Smooth muscle cell (in vitro differentiated cells): ENCODE results near the gene TTYH2. TPM values are rescaled to one million over a fixed set of nuclear protein-coding genes. Genes with fewer than 3 reads are reported as not detected.
"Not testable (repeated sequence)": the region's sequence is repeated elsewhere in the genome, so short reads cannot be mapped to it uniquely, and the experiment has no call there.

ENCODE experiments used
- DNase-seq: peaks from one replicate; lab custom pipeline; 2025; ENCODE audit not compliant: unreplicated experiment; lab: John Stamatoyannopoulos, UW
- H2AFZ ChIP-seq: fragments of 200-600 bp; sonication (generic); 2 replicates; pipeline ENCODE4 v1.6.0; 2016; ENCODE audit warnings: antibody characterized with exemption, low read depth, mild to moderate bottlenecking
- H3F3A ChIP-seq: fragments of 200-600 bp; sonication (generic); 2 replicates; pipeline ENCODE4 v1.6.0; 2017; ENCODE audit warnings: antibody characterized with exemption, low read depth
- H3K27ac ChIP-seq: fragments of 200-600 bp; sonication (generic); 2 replicates; pipeline ENCODE4 v1.5.1; 2016; ENCODE audit warnings: low read depth, mild to moderate bottlenecking
- H3K27me3 ChIP-seq: fragments of 200-600 bp; sonication (generic); 2 replicates; pipeline ENCODE4 v1.6.1; 2016; ENCODE audit warnings: low read depth, mild to moderate bottlenecking
- H3K36me3 ChIP-seq: fragments of 200-600 bp; sonication (generic); 2 replicates; pipeline ENCODE4 v1.5.1; 2016; ENCODE audit warnings: low read depth
- H3K4me1 ChIP-seq: fragments of 200-600 bp; sonication (generic); 2 replicates; pipeline ENCODE4 v1.5.1; 2016; ENCODE audit warnings: low read depth
- H3K4me2 ChIP-seq: fragments of 200-600 bp; sonication (generic); 2 replicates; pipeline ENCODE4 v1.6.0; 2016; ENCODE audit warnings: mild to moderate bottlenecking
- H3K4me3 ChIP-seq: fragments of 200-600 bp; sonication (generic); 2 replicates; pipeline ENCODE4 v1.5.1; 2016; ENCODE audit warnings: mild to moderate bottlenecking
- H3K79me2 ChIP-seq: fragments of 200-600 bp; sonication (generic); 2 replicates; pipeline ENCODE4 v1.6.0; 2016; ENCODE audit warnings: low read depth, mild to moderate bottlenecking
- H3K9ac ChIP-seq: fragments of 200-600 bp; sonication (generic); 2 replicates; pipeline ENCODE4 v1.6.0; 2016; ENCODE audit warnings: low read depth
- H3K9me3 ChIP-seq: fragments of 200-600 bp; sonication (generic); replicated peaks from 2 replicates; pipeline ENCODE4 v1.5.1; 2016; ENCODE audit warnings: low read depth
- H4K20me1 ChIP-seq: fragments of 200-600 bp; sonication (generic); 2 replicates; pipeline ENCODE4 v1.6.0; 2016; ENCODE audit warnings: low read depth
- CTCF ChIP-seq: fragments of 200-600 bp; sonication (generic); IDR thresholded peaks from 2 replicates; pipeline ENCODE4 v1.5.1; 2017; ENCODE audit warnings: borderline replicate concordance, mild to moderate bottlenecking, antibody characterized with exemption; ENCODE audit not compliant: insufficient read depth, poor library complexity, severe bottlenecking
- WGBS: methylation state at CpG from one replicate; pipeline ENCODE4 v1.1.7; 2016; ENCODE audit warnings: low lambda C conversion rate; 5-methylcytosine and 5-hydroxymethylcytosine counted together
- polyA plus RNA-seq: library from polyadenylated mRNA; unstranded; fragments of >200 nt; fragmentation: Nextera tagmentation; extraction: Ambion mirVana; gene quantifications from 2 replicates; pipeline ENCODE4 v1.2.1, GENCODE V29; 2016
- total RNA-seq: library from RNA; depleted of rRNA; stranded (reverse); fragments of >200 nt; gene quantifications from 2 replicates; pipeline ENCODE4 v1.2.3, GENCODE V29; 2014

TTYH2 gene
- total and polyA plus RNA-seq, 2 experiments from 2014 or later = 1.6 to 1.9 TPM

GRCh38 chr17:74276541-74277009 lies 63.2 kb downstream of the TTYH2 start:
- 64% methylated on average over 5 of the region's 5 CpGs for WGBS
- H3K4me1 ChIP-seq = peaks cover 18% of the 10 kb centered on the region
- H4K20me1 ChIP-seq = no peaks in the 10 kb centered on the region

GRCh38 chr17:74277935-74278334 lies 64.6 kb downstream of the TTYH2 start:
- TF ChIP-seq CTCF = no peak
- Histone ChIP-seq H2AFZ (no peak overlapping the region), H3K4me3 (no peak overlapping the region), H3K9me3 (no peaks in the 10 kb centered on the region), H3K9ac (no peak overlapping the region), H3K36me3 (no peaks in the 10 kb centered on the region), H3K4me1 (peaks cover 10% of the 10 kb centered on the region), H3K4me2 (no peak overlapping the region), H3F3A (no peaks in the 10 kb centered on the region), H4K20me1 (no peaks in the 10 kb centered on the region), H3K79me2 (no peaks in the 10 kb centered on the region), H3K27me3 (peaks cover 25% of the 10 kb centered on the region), H3K27ac (no peak overlapping the region)
- DNase-seq = no peak
- 80% methylated on average over 1 of the region's 1 CpG for WGBS

More at GRCh38 chr17:74276541-74277009, 63.2 kb downstream of the TTYH2 start:
- H3K9me3 ChIP-seq = no peaks in the 10 kb centered on the region
- TF ChIP-seq CTCF = no peak
- DNase-seq = no peak
- H3K27ac ChIP-seq = no peak overlapping the region
- no peak overlapping the region for H3K9ac ChIP-seq
- H3K27me3 ChIP-seq = peaks cover 25% of the 10 kb centered on the region
- H3K4me3 ChIP-seq = no peak overlapping the region
- no peak overlapping the region for H3K4me2 ChIP-seq
- H2AFZ ChIP-seq = no peak overlapping the region
- no peaks in the 10 kb centered on the region for H3K36me3 ChIP-seq
- H3F3A ChIP-seq = no peaks in the 10 kb centered on the region
- no peaks in the 10 kb centered on the region for H3K79me2 ChIP-seq

- H3K9ac ChIP-seq = not testable (repeated sequence)
Measured at GRCh38 chr17:74279617-74280016, 66.2 kb downstream of the TTYH2 start.

GRCh38 chr17:74280093-74280513 lies 66.7 kb downstream of the TTYH2 start:
- no peak overlapping the region for H3K27ac ChIP-seq
- 87% methylated on average over 9 of the region's 9 CpGs for WGBS
- no peaks in the 10 kb centered on the region for H3F3A ChIP-seq
- H3K4me1 ChIP-seq = peaks cover 10% of the 10 kb centered on the region
- H3K36me3 ChIP-seq = no peaks in the 10 kb centered on the region
- no peak overlapping the region for H3K4me2 ChIP-seq
- H3K27me3 ChIP-seq = peaks cover 21% of the 10 kb centered on the region
- H3K79me2 ChIP-seq = no peaks in the 10 kb centered on the region
- H3K9me3 ChIP-seq = no peaks in the 10 kb centered on the region
- no peak overlapping the region for H3K9ac ChIP-seq
- no peak for TF ChIP-seq CTCF
- no peak overlapping the region for H2AFZ ChIP-seq
- H4K20me1 ChIP-seq = no peaks in the 10 kb centered on the region
- no peak for DNase-seq
- no peak overlapping the region for H3K4me3 ChIP-seq

More at GRCh38 chr17:74279617-74280016, 66.2 kb downstream of the TTYH2 start:
- H2AFZ ChIP-seq, H3K4me3 ChIP-seq, H4K20me1 ChIP-seq, H3K36me3 ChIP-seq, H3F3A ChIP-seq, H3K27ac ChIP-seq, H3K79me2 ChIP-seq, H3K4me2 ChIP-seq, DNase-seq, H3K9me3 ChIP-seq: not testable (repeated sequence)
- Histone ChIP-seq H3K27me3 (peaks cover 21% of the 10 kb centered on the region), H3K4me1 (peaks cover 10% of the 10 kb centered on the region)
- WGBS = 75% methylated on average over 7 of the region's 7 CpGs
